HEK293 (cell line): ENCODE results near the gene FKBP5.

Source experiments
- CTCF ChIP-seq: fragments of 450-650 bp; formaldehyde crosslinking; IDR thresholded peaks from 2 replicates; pipeline ENCODE4 v1.5.1; 2016; ENCODE audit warnings: missing biosample characterization, missing genetic modification characterization
- ELK4 ChIP-seq: IDR thresholded peaks from 2 replicates; pipeline ENCODE4 v1.6.1; 2011; ENCODE audit warnings: mild to moderate bottlenecking, low read depth, low read length, borderline replicate concordance
- ZBTB21 ChIP-seq: fragments of 450-650 bp; formaldehyde crosslinking; IDR thresholded peaks from 2 replicates; pipeline ENCODE4 v1.5.1; 2017; ENCODE audit warnings: missing biosample characterization, missing genetic modification characterization
- ZNF184 ChIP-seq: fragments of 450-650 bp; IDR thresholded peaks from 2 replicates; pipeline ENCODE4 v1.5.1; 2018; ENCODE audit warnings: missing biosample characterization, mild to moderate bottlenecking, missing genetic modification characterization
- ZNF266 ChIP-seq: fragments of 450-650 bp; formaldehyde crosslinking; IDR thresholded peaks from 2 replicates; pipeline ENCODE4 v1.5.1; 2016; ENCODE audit warnings: missing biosample characterization, missing genetic modification characterization, low read depth

DNA sequence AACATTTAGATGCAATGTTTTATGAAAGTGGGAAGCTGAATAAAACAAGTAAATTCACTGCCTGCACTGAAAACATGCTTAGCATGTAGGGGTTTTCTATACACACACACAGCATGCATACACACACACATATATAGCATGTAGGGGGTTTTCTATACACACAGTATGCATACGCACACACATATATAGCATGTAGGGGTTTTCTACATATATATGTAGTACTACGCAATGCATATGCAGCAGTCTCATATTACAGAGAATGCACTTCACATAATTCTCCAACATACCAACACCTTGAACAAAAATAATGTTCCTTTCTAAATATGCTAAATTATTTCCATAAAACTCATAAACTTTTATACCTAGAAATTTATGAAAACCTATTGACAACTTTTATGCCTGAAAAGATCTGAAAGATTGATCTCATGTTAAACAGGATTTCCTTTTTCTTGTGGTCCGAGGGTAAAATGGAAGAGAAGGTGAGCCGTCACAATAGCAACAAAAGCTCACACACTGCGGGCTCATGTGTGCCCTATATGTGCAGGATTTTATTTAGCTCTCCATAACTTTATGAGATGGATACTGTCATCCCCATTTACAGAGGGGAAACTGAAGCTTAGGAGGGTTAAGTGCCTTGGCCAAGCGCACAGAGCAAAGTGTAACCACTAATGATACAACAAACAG lies 94.1 kb downstream of the FKBP5 start:
- TF ChIP-seq ZNF184 (tag by site-specific recombination) (no peak), ELK4 (no peak), CTCF (tag by site-specific recombination) (no peak), ZBTB21 (no peak), ZNF266 (tag by site-specific recombination) (no peak)
